SK-N-SH (cell line): ENCODE measurements around the gene FOXK1. TPM values are rescaled to one million over a fixed set of nuclear protein-coding genes. Genes with fewer than 3 reads are reported as not detected.

ENCODE experiments used
- CTCF ChIA-PET: fragments of 300-600, 350-600 bp; formaldehyde crosslinking; extraction: SDS; loops from one replicate; lab custom pipeline; 2021; lab: Yijun Ruan, JAX
- POLR2A ChIA-PET: fragments of 350-600 bp; sonication (Branson Sonifier 250); formaldehyde crosslinking; extraction: SDS; loops from one replicate; lab custom pipeline; 2020; ENCODE audit warnings: antibody characterized with exemption, inconsistent platforms; lab: Yijun Ruan, JAX
- DNase-seq: peaks from one replicate; pipeline ENCODE4 v3.0.0; 2012
- H2AFZ ChIP-seq: fragments of 200-600 bp; sonication (generic); 2 replicates; pipeline ENCODE4 v1.8.1; 2016; ENCODE audit warnings: antibody characterized with exemption, mild to moderate bottlenecking, low read depth
- H3F3A ChIP-seq: fragments of 200-600 bp; sonication (generic); replicated peaks from 2 replicates; pipeline ENCODE3; 2016; ENCODE audit warnings: antibody characterized with exemption, mild to moderate bottlenecking; ENCODE audit not compliant: insufficient read depth
- H3K27ac ChIP-seq, 2 experiments: fragments of 200-500 bp in 1 of 2; fragments of 200-600 bp in 1 of 2; sonication (Bioruptor generic) in 1 of 2; sonication (generic), shearing (Covaris generic) in 1 of 2; 2 replicates each; pipeline versions ENCODE4 v1.5.1 to v1.6.1; 2014 to 2016; ENCODE audit warnings: low read depth in 2 of 2, inconsistent platforms in 1 of 2, low read length in 1 of 2, mild to moderate bottlenecking in 1 of 2, mixed read lengths in 1 of 2
- H3K27me3 ChIP-seq: fragments of 200-600 bp; sonication (generic), shearing (Covaris generic); 2 replicates; pipeline ENCODE4 v1.6.1; 2016; ENCODE audit warnings: mixed run types; ENCODE audit not compliant: insufficient read depth
- H3K36me3 ChIP-seq, 2 experiments: fragments of 200-500 bp in 1 of 2; fragments of 200-600 bp in 1 of 2; sonication (Bioruptor generic) in 1 of 2; sonication (generic) in 1 of 2; replicated peaks in 1 of 2; 2 replicates each; pipeline versions ENCODE3 to v1.5.1; 2014 to 2016; ENCODE audit warnings: low read length in 1 of 2, mild to moderate bottlenecking in 1 of 2; ENCODE audit not compliant: insufficient read depth in 2 of 2, control insufficient read depth in 1 of 2
- H3K4me1 ChIP-seq, 2 experiments: fragments of 200-500 bp in 1 of 2; fragments of 200-600 bp in 1 of 2; sonication (Bioruptor generic) in 1 of 2; sonication (generic), shearing (Covaris generic) in 1 of 2; 2 replicates each; pipeline versions ENCODE4 v1.5.1 to v1.6.1; 2014 to 2016; ENCODE audit warnings: low read depth in 1 of 2, low read length in 1 of 2, mixed run types in 1 of 2; ENCODE audit not compliant: insufficient read depth in 2 of 2, control insufficient read depth in 1 of 2
- H3K4me2 ChIP-seq: fragments of 200-600 bp; sonication (generic), shearing (Covaris generic); 2 replicates; pipeline ENCODE4 v1.6.1; 2017; ENCODE audit warnings: mixed run types
- H3K4me3 ChIP-seq, 2 experiments: fragments of 200-500 bp in 1 of 2; fragments of 200-600 bp in 1 of 2; sonication (Bioruptor generic) in 1 of 2; sonication (generic), shearing (Covaris generic) in 1 of 2; 2 replicates each; pipeline versions ENCODE4 v1.5.1 to v1.8.1; 2014 to 2016; ENCODE audit warnings: low read depth in 2 of 2, inconsistent platforms in 1 of 2, low read length in 1 of 2, mild to moderate bottlenecking in 1 of 2, mixed read lengths in 1 of 2, moderate library complexity in 1 of 2
- H3K79me2 ChIP-seq: fragments of 200-600 bp; sonication (generic); 2 replicates; pipeline ENCODE4 v1.8.1; 2017; ENCODE audit warnings: mild to moderate bottlenecking; ENCODE audit not compliant: insufficient read depth
- H3K9ac ChIP-seq: fragments of 200-600 bp; sonication (generic); 2 replicates; pipeline ENCODE4 v1.6.1; 2017; ENCODE audit warnings: mixed run types
- H3K9me2 ChIP-seq: fragments of 200-600 bp; sonication (generic); 2 replicates; pipeline ENCODE4 v1.6.1; 2017; ENCODE audit warnings: mixed run types
- H3K9me3 ChIP-seq: fragments of 200-600 bp; sonication (generic); 2 replicates; pipeline ENCODE4 v1.6.1; 2017; ENCODE audit warnings: mixed run types, mild to moderate bottlenecking, moderate library complexity
- H4K20me1 ChIP-seq: fragments of 200-600 bp; sonication (generic); 2 replicates; pipeline ENCODE4 v1.6.1; 2017; ENCODE audit warnings: mild to moderate bottlenecking, mixed run types; ENCODE audit not compliant: insufficient read depth
- CTCF ChIP-seq: fragments of 200-600 bp; sonication (generic); IDR thresholded peaks from 2 replicates; pipeline ENCODE4 v1.6.1; 2017; ENCODE audit warnings: antibody characterized with exemption, mild to moderate bottlenecking, moderate library complexity
- ELF1 ChIP-seq: IDR thresholded peaks from 2 replicates; pipeline ENCODE4 v1.4.0; 2012
- FOXJ3 ChIP-seq: sonication (generic); formaldehyde crosslinking; IDR thresholded peaks from 2 replicates; pipeline ENCODE4 v1.5.1; 2020; ENCODE audit warnings: mild to moderate bottlenecking, missing genetic modification reagents
- FOXM1 ChIP-seq: IDR thresholded peaks from 2 replicates; pipeline ENCODE4 v1.4.0; 2012; ENCODE audit warnings: low read depth, mild to moderate bottlenecking
- JUND ChIP-seq: IDR thresholded peaks from 2 replicates; pipeline ENCODE4 v1.4.0; 2012
- POLR2AphosphoS5 ChIP-seq: IDR thresholded peaks from 2 replicates; pipeline ENCODE4 v1.6.1; 2012; ENCODE audit warnings: low read depth, low read length
- RAD21 ChIP-seq: IDR thresholded peaks from 2 replicates; pipeline ENCODE4 v1.6.1; 2012; ENCODE audit warnings: mild to moderate bottlenecking, low read length
- REST ChIP-seq: IDR thresholded peaks from 2 replicates; pipeline ENCODE4 v1.6.1; 2012; ENCODE audit warnings: mild to moderate bottlenecking, low read depth, low read length, moderate library complexity
- YY1 ChIP-seq: IDR thresholded peaks from 2 replicates; pipeline ENCODE4 v1.4.0; 2012; ENCODE audit warnings: low read depth, mild to moderate bottlenecking
- ZBTB33 ChIP-seq: IDR thresholded peaks from 2 replicates; pipeline ENCODE4 v1.4.0; 2012; ENCODE audit warnings: low read depth, borderline replicate concordance
- WGBS: methylation state at CpG from one replicate; pipeline ENCODE4 v1.1.6; 2017; ENCODE audit warnings: low lambda C conversion rate; 5-methylcytosine and 5-hydroxymethylcytosine counted together
- polyA plus RNA-seq, 3 experiments: library from polyadenylated mRNA; depleted of rRNA; stranded (reverse); fragments of >200 nt; gene quantifications; 2 replicates each; pipeline ENCODE4 v1.2.3, GENCODE V29; 2012
- TF ChIP-seq, protein P1 (sequence below): fragments of 150-350 bp; IDR thresholded peaks from 2 replicates; pipeline ENCODE4 v1.6.1; 2017; ENCODE audit warnings: antibody characterized with exemption, low read length, low read depth, borderline replicate concordance

Gene FOXK1
- polyA plus RNA-seq, 1 of the 3 experiments (the other 2 are of a cell fraction), result 4.7 TPM

DNA sequence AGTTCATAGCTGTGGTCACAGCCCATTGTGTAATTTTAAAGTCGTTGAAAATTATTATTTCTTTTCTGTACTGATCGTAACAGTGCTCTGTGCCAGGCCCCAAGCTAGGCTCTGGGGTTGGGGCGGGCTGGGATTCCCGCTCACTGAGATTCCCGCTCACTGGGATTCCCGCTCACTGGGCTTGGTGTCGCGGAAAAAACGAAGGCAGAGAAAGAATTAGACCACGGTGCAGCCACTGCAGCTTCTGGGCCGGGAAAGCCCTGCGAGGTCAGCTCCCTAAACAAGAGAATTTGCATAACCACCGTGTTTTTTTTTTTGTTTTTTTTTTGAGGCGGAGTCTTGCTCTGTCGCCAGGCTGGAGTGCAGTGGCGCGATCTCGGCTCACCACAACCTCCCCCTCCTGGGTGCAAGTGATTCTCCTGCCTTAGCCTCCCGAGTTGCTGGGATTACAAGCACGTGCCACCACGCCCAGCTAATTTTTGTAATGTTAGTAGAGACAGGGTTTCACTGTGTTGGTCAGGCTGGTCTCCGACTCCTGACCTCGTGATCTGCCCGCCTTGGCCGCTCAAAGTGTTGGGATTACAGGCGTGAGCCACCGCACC, 31.2 kb downstream of the FOXK1 start (continued):
- TF ChIP-seq, protein P1, sequence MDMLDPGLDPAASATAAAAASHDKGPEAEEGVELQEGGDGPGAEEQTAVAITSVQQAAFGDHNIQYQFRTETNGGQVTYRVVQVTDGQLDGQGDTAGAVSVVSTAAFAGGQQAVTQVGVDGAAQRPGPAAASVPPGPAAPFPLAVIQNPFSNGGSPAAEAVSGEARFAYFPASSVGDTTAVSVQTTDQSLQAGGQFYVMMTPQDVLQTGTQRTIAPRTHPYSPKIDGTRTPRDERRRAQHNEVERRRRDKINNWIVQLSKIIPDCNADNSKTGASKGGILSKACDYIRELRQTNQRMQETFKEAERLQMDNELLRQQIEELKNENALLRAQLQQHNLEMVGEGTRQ, result no peak
- TF ChIP-seq RAD21, result no peak
- TF ChIP-seq, all 33 proteins: peak for 0

DNA sequence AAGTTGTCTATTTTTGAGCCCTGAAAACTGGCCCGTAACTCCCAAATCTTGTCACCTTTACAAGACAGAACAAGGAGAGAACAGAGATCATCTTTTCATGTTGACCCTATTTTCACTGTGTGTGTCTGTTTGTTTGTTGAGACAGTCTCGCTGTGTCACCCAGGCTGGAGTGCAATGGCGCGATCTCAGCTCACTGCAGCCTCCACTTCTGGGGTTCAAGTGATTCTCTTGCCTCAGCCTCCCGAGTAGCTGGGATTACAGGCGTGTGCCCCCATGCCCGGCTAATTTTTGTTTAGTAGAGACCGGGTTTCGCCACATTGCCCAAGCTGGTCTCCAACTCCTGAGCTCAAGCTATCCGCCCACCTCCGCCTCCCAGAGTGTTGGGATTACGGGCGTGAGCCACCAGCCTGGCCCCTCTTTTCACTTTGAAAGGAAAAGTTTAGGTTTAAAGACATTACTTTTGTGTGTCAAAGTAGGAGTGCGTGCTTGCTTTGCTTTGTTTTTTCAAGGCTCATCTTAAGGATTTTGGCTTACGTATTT, 32.1 kb downstream of the FOXK1 start:
- ChIA-PET CTCF (no interaction called here), POLR2A (interaction anchor here (2.2 kb wide), 1 partner anchor 72 kb away, joined by 7 read pairs; no protein-coding TSS in a partner anchor)
- 98% methylated on average over 15 of the region's 15 CpGs for WGBS
- no peaks in the 10 kb centered on the region for H3K9me3 ChIP-seq
- DNase-seq, result no peak
- H3K4me3 ChIP-seq, result no peak overlapping the region
- no peak overlapping the region for H3K4me2 ChIP-seq
- TF ChIP-seq YY1 (no peak), POLR2AphosphoS5 (no peak), REST (no peak), CTCF (no peak), FOXM1 (no peak), ZBTB33 (no peak), FOXJ3 (CRISPR knock-in tag) (no peak), ELF1 (no peak), JUND (no peak)
- no peaks in the 10 kb centered on the region for H3K27me3 ChIP-seq
- no peak overlapping the region for H3K9ac ChIP-seq
- H3K27ac ChIP-seq, result no peak overlapping the region
- peaks cover 50% of the 10 kb centered on the region for H4K20me1 ChIP-seq
- peaks cover 80% of the 10 kb centered on the region for H3K79me2 ChIP-seq
- peaks cover 0 to 2% of the 10 kb centered on the region in 2 experiments; a peak in 1 of 4 replicates for H3K4me1 ChIP-seq
- H2AFZ ChIP-seq, result no peak overlapping the region
- no peaks in the 10 kb centered on the region for H3F3A ChIP-seq
- H3K36me3 ChIP-seq, result no peaks in the 10 kb centered on the region
- no peaks in the 10 kb centered on the region for H3K9me2 ChIP-seq
